PC-3 (cell line): ENCODE results near the gene UBR3.

Experiments used
- CTCF ChIP-seq: fragments of 300-600 bp; sonication (generic); conservative IDR thresholded peaks from 2 replicates; pipeline ENCODE4 v1.5.1; 2017; ENCODE audit warnings: antibody characterized with exemption, low read depth, mild to moderate bottlenecking, low read length
- EZH2 ChIP-seq: fragments of 300-600 bp; sonication (generic); IDR thresholded peaks from one replicate; pipeline ENCODE4 v1.6.1; 2017; ENCODE audit warnings: antibody characterized with exemption, mild to moderate bottlenecking, low read length; ENCODE audit not compliant: unreplicated experiment

- TF ChIP-seq CTCF (no peak), EZH2 (no peak)
Measured at GRCh38 chr2:170017860-170018532, 190.7 kb downstream of the UBR3 start.
